ENCODE data around the gene REPIN1.

Gene REPIN1

DNA sequence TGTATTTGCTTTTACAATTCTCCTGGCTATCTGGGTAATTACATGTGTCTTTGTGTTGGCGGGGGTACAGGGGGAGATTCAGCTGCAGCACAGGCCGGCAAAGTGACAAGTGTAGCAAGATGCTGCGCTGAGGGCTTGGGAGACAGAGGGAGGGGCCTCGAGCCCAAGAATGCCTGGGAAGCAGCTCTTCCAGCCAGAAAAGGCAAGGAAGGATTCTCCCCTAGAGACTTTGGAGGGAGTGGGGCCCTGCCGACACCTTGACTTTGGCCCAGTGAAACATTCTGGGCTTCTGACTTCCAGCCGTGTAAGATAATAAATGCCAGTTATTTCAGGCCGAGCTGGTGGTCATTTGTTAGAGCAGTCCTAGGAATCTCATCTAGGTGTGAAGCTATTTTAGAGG, 7.2 kb upstream of the REPIN1 start:
- no peak for DNase-seq

DNA sequence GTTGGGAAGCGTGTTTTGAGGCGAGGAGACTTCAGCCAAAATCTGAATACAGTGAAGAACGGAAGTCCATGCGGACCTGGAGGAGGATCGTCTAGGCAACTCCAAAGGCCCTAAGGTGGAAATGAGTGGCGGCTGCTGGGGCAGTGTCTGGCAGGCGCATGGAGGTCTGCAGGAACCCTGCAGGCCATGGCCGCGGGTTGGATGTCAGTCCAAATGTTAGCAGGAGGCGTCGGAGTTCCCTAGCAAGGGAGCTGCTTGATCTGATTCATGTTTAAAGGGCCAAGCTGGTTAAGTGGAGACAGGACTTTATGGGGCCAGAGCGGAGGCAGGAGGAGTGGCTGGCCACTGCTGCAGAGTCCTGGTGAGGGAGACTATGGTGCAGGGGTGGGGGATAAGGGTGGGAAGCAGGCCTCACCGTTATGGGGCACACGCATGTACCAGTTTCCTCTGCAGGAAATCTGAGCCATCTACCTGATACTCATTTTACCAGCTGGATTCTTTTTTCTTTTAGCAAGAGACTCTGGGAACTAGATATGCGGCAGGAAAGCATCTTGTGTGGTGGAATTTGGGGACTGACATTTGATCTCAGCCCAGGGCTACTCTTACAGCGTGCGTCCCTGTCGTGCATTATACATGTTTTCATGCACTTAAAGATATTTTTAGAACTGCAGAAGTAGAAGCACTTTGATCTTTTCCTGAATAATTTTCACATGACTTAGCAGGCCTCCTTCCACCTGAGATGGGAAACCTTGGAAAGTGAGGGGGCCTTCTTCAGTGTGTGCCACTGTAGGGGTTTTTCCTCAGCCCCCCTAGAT, 6.6 kb upstream of the REPIN1 start:
- no peak for DNase-seq

DNA sequence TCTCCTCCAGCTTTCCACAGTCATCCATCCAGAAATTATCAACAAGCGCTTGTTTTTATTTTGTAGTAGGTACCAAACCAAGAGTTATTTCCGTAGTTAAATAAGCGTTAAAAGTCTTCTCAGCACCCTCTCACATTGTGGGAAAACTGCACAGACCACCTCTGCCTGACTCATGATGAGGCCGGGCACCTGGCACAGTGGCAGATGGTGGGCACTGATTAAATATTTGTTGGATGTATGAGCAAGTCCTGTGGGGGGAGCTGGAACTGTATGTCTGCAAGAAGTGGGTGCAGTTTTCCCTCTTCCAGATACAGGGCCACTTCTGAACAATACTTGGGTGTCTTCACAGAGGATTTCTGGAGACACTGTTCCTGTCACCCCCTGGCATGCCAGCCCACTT, 5.3 kb upstream of the REPIN1 start:
- DNase-seq, result no peak

DNA sequence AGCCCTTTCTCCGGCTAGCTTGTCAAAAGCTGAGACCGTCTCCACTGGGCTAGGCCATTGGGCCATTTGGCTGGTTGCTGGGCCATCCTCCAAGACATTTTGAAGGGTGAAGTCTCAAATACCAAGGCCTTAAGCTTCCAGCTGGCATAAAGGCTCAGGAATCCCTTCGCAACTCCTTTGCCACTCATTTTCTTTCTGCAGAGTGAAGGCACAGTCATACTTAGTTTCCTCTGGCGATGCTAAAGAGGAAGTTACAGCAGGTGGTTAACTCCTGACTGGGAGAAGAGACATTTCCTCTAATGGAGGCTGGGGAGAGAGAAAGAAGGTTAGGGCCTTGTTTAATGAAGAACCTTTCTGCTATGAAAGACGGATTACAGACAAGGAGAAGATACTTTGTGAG, 4.8 kb upstream of the REPIN1 start:
- peak; percentile 73 to 84 (median 82) for DNase-seq

DNA sequence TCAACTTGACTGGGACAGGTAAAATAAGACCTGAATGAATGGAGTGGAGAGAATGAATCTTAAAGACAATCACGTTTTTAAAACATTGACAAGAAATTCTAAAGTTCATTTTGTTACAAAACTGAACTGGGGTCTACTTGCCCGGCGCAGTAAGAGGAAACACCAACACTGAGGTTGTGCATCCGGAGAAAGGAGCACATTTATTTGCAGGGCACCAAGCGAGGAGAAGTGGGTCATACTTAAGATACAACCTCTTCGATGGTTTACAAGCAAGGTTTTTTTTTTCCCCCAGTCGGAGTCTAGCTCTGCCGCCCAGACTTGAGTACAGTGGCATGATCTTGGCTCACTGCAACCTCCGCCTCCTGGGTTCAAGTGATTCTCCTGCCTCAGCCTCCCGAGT, 3.4 kb upstream of the REPIN1 start:
- DNase-seq, result no peak

DNA sequence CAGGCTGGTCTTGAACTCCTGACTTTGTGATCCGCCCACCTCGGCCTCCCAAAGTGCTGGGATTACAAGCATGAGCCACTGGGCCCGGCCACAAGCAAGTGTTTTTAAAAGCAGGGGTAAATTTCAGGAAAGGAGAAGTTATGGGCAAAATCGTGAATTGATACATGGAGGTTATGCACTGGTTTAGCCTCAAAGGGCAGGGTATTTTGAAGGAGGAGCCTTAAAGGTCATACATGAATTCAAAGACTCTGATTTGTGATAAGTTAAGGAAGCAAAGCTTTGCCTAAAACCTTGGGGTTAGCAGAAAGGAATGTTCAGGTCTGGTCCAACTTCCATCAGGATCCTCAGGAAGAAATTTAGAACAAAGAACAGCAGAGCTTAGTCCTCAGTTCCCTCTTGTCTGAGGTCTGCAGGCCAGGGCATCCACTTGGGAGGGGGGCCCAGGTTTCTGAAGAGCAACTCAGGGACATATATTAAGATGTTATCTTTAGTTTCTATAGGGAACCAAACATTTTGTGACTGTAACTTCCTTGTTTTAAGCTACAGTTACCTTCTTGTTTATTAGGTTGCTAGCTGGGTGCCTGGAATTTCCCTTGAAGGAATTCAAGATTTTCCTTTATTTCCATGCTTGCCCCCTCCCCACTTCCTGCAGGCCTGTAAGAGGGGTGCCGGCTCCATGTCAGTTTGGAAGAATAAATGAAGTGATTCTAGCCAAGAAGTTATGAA, 2.8 kb upstream of the REPIN1 start:
- peak; percentile 60 to 78 (median 60) for DNase-seq

DNA sequence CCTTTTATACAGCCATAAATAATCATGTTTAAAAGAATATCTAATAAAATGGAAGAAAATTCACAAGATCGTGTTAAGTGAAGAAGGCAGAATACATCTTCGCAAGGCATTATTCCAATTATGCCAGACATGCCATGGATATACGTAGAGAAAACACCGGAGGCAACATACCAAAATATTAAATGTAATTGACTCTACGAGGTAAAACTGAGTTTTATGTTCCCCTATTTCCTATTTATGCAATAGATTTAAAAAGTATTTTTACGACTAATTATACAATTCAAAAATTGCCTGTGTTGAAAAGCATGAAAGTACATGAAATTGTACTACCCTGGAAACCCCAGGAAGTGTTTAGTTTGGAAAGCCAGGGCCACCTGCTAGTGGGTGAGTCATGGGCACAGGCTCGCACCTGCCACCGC, 936 bp upstream of the REPIN1 start:
- DNase-seq, result peak in 1 of 3 donors; percentile 74

DNA sequence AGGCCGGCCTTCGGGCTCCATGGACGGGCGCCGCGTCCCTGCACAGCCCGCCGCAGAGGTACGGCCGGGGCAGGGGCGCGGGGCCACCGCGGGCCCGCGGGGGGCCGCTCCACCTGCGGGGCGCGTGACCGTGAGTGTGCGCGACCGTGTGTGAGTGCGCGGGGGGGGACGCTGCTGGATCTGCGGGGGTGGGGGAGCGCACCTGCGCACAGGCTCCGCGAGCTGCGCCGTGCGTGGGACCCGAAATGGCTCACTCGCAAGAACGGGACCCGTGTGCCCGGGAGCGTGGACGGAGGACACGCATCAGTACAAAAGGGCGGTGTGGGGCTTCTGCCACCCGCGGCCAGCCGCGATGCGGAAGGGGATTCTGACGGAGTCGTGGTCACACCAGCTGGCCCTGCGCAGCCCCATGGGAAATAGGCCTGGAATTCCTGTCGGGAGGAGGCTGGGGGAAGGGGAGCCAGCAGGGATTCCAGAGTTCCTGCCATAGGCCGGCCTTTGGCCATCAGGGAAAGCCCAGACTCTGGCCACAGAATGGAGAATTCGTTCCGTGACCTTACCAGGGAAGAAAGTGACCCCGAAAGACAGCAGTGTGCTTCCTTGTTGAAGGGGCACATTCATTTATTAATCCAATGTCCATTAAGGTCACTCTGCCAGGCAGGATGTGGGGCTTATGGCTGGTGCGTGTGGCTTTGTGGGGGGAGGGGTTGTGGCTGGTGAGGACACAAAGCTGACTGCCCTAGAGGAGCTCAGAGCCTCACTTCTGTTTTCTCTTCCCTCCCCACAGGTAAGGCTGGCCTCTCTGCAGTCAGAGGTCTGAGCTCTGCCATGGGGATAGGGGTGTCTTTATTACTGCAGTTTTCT, 494 bp downstream of the REPIN1 start:
- peak; percentile 57 to 76 (median 66) for DNase-seq

DNA sequence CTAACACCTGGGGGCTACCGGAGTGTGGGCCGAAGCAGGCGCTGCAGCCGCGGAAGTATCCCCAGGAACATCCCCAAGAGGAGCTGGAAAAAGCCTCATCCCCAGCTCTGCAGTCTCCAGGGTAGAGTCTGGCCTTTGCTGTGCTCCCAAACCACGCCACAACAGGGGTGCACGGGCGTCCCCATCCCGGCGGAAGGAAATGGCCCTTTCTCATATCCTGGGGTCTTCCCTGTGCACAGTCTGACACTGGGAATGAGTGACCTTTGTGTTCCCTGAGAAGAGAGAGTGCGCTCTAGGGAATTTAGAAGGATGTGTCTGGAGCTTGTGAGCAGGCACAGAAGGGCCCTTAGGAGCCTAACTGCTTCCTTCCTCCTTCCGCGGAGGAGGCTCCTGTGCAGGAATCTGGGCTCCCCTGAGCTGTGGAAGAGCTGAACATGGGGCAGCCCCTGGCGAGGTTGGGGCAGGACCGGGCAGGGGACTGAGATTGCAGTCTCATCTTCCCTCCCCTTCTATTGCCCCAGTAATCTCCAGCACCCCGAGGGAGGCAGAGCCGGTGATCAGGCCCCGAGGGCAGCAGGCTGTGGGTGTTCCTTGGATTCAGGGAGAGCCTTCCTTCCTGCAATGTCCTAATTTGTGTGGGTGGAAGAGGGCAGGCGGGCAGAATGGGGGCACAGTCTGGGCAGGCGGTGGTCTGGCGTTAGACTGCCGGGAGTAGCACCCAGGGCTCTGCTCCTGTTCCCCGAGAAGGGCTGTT, 1.3 kb downstream of the REPIN1 start:
- DNase-seq, result peak in 1 of 3 donors; percentile 35

DNA sequence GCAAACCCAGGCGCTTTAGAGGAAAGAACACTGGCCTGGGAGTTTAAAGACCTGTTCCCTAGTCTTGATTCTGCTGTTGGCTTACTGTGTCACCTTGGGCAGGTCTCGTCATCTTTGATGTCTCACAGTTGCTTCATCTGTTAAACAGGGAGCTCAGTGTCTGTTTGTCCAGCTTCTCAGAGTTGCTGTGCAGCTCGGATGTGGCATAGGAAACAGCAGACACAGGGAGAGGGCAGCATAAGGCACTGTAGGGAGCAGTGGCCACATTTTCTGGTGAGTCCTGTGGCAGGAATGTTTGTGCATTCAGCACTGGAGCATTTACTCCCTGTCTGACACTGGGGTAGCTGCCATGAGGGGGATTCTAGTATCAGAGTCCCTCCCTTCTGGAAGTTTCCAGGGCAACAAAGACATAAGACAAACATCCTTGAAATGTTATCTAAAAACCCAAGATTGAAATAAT, 2.0 kb downstream of the REPIN1 start:
- no peak for DNase-seq

DNA sequence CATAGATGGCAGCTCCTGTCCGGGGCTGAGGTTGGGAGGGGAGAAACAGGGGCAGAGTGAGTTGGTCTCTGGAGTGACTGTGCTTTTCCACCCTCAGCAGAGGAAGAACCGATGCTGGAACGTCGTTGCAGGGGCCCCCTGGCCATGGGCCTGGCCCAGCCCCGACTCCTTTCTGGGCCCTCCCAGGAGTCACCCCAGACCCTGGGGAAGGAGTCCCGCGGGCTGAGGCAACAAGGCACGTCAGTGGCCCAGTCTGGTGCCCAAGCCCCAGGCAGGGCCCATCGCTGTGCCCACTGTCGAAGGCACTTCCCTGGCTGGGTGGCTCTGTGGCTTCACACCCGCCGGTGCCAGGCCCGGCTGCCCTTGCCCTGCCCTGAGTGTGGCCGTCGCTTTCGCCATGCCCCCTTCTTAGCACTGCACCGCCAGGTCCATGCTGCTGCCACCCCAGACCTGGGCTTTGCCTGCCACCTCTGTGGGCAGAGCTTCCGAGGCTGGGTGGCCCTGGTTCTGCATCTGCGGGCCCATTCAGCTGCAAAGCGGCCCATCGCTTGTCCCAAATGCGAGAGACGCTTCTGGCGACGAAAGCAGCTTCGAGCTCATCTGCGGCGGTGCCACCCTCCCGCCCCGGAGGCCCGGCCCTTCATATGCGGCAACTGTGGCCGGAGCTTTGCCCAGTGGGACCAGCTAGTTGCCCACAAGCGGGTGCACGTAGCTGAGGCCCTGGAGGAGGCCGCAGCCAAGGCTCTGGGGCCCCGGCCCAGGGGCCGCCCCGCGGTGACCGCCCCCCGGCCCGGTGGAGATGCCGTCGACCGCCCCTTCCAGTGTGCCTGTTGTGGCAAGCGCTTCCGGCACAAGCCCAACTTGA, 2.7 kb downstream of the REPIN1 start:
- no peak for DNase-seq

DNA sequence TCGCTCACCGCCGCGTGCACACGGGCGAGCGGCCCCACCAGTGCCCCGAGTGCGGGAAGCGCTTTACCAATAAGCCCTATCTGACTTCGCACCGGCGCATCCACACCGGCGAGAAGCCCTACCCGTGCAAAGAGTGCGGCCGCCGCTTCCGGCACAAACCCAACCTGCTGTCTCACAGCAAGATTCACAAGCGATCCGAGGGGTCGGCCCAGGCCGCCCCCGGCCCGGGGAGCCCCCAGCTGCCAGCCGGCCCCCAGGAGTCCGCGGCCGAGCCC, 3.3 kb downstream of the REPIN1 start:
- DNase-seq, result no peak

DNA sequence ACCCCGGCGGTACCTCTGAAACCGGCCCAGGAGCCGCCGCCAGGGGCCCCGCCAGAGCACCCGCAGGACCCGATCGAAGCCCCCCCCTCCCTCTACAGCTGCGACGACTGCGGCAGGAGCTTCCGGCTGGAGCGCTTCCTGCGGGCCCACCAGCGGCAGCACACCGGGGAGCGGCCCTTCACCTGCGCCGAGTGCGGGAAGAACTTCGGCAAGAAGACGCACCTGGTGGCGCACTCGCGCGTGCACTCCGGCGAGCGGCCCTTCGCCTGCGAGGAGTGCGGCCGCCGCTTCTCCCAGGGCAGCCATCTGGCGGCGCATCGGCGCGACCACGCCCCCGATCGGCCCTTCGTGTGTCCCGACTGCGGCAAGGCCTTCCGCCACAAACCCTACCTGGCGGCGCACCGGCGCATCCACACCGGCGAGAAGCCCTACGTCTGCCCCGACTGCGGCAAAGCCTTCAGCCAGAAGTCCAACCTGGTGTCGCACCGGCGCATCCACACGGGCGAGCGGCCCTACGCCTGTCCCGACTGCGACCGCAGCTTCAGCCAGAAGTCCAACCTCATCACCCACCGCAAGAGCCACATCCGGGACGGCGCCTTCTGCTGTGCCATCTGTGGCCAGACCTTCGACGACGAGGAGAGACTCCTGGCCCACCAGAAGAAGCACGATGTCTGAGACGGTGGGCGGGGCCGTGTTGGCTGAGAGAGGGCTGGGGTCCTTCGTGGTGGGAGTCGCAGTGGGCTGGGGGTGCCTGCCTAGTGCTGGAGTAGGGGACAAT, 3.8 kb downstream of the REPIN1 start:
- no peak for DNase-seq

DNA sequence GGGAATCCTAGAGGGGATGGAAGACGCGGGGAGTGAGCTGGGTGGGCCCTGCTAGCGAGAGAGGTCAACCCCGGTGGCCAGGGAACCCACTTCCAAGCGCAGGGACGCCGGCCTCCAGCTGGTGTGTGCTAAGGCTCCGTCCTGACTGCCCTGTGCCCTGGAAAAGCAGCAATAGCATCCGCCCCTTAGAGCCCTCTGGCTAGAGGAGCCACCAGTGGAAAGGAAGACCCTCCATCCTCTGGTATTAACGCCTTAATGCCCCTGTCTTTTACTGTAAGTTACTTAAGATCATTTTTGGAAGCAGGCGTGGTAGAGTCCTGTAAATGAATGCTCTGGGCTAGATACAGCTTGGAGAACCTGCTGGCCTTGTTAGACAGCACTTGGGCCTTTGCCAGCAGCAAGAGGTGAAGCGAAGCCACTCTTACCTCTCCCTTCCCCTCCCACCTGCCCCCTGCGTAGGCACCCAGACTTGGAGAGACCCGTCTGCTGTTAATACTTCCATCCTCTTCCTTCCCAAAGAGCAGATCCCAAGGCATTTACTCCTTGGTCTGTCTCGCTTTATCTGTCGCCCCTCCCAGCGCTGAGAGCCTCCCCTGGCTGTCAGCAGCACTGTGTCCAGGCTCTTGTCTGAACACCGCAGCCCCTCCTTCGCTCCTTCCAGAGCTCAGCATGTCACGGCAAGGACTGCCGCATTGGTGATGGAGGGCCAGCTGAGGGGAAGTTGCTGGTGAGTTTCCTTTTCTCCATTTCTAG, 4.6 kb downstream of the REPIN1 start:
- DNase-seq, result no peak

DNA sequence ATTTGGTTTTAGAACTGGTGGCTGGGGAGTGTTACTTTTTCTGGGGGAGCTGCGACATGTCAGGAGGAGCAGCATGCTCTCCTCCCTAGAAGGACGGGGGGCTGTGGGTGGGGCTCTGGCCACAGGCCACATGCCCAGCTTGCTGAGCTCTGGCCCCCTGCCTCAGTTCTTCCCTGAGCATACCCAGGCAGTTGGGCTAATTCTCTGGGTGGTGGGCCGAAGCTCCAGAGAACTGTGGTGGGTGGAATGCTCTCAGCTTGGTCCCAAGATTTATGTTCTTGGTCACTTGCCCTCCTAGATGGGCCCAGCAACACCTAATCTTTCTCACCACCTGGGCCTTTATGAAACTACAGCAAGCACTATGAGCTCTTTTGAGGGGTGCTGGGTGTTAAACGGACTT, 5.4 kb downstream of the REPIN1 start:
- DNase-seq, result no peak

DNA sequence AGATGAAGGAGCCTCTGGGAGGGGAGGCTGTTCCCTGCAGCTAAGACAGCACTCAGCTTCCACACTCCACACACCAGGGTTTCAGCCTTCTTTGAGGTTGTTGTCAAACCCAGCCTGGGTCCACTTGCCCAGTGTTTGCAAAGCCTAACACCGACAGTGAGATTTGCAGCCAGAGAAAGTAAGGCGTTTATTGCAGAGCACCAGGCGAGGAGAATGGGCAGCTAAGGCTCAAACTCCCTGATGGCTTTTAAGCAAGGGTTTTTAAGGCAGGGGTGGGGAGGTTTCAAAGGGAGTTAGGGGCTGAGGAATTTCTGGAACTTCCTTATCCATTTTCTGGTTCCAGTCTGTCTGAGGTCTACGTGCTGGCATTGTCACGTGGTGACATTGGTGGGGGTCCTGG, 5.8 kb downstream of the REPIN1 start:
- DNase-seq, result no peak

DNA sequence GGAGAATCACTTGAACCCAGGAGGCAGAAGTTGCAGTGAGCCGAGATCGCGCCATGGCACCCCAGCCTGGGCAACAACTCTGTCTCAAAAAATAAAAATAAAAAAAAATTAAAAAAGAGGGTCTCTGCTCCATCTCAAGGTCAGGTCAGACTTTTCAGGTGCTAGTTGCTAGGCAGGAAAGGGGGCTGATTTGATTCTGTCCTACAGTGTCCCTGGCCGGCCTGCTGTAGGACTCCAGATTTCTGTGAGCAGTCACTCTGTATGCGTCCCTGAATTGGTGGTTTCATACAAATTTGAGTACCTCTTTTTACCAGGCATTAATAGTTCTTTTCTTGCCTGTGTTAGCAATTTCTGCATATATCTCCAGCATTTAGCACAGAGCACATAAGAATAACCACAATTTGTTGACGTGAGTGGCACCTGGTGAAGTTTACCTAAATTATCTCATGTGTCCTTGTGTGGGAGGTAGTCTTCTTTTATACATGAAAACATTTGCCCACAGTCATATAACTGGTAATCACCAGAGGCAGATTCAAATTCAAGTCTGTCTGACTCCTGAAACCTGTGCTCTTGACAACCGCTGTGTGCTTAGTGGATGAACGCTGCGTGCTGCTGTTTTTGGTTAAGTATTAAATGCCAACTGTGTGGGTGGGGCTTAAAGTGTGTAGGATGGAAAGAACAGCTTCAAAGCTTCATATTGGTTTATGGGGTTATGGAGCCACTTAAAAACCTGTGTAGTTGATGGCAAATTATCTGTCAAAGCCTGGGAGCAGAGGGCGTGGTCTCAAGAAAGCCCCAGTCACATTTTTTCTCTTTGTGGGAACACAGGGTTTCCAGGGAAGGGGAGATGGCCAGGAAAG, 7.3 kb downstream of the REPIN1 start:
- no peak for DNase-seq

DNA sequence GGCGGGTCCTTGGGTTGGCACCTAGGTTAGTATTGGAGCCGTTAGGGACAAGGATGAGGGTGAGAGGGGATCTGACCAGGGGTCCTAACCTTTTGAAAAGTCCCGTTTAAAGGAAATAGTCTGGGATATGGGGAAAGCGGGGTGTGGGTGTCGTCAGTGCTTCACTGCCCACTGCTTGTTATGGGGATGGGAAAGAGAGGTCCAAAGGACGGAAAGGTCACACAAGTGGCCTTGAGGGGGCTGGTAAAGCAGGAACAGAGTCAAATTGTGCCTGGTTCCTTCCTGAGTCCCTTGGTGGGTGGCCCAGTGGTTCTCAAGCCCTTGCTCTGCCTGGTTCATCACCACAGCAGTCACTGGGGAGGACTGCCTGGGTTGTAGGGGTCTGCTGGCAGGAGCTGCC, 7.9 kb downstream of the REPIN1 start:
- DNase-seq, result no peak

DNA sequence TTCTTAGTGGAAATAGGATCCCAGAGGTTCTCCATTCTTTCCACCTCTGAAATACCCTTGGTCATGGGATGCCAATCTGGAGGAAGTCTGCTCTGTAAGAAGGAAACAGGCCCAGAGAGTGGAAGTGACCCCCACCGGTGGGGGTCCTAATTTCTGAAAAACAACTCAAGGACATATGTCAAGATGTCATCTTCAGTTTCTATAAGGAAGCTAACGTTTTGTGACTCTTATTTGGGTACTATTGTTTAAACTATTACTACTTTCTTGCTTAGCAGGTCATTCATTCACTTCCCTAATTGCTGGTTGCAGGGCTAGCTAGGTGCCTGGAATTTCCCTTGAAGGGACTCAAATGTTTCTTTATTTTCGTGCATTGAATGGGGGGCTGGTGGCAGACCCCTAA, 8.6 kb downstream of the REPIN1 start:
- DNase-seq, result peak; percentile 57 to 63 (median 61)
